Measurements from ENCODE around the gene MGP. TPM values are rescaled to one million over a fixed set of nuclear protein-coding genes. Genes with fewer than 3 reads are reported as not detected.
A peak's percentile ranks its signal among the peaks of the same experiment; 100 is the strongest.

The MGP gene
- total and polyA plus RNA-seq, 2 of the 8 experiments (the other 6 are each of a cell fraction or from before 2014, with no cell fraction given): not detected

GRCh38 chr12:14879222-14879933 is 6.3 kb downstream of the MGP start:
- Histone ChIP-seq H4K5ac (ENCODE audit: insufficient read length, low read depth, low read length) (no peak overlapping the region), H2BK12ac (ENCODE audit: low read depth, low read length) (no peak overlapping the region), H3K9me3 (ENCODE audit: insufficient read depth in 2 of 2, low read depth in 1 of 2, low read length in 1 of 2) (no peaks in the 10 kb centered on the region), H2BK120ac (replicated peaks; ENCODE audit: low read depth, low read length) (no peak overlapping the region), H3K36me3 (ENCODE audit: control insufficient read depth in 2 of 4, insufficient read depth in 4 of 4, low read length in 3 of 4) (no peaks in the 10 kb centered on the region), H2BK20ac (ENCODE audit: low read length) (no peak overlapping the region), H2AFZ (ENCODE audit: low read length) (peak overlapping the region; percentile 48; the same call in 1 of the 2 replicates), H3K79me1 (ENCODE audit: low read depth, low read length) (no peaks in the 10 kb centered on the region), H4K91ac (replicated peaks; ENCODE audit: insufficient read length, low read length) (no peak overlapping the region), H3K27me3 (replicated peaks in 1 of 4; ENCODE audit: control insufficient read depth in 3 of 4, extremely low read depth in 1 of 4, insufficient read depth in 3 of 4, low read length in 3 of 4) (no peaks in the 10 kb centered on the region), H3K14ac (ENCODE audit: insufficient read length) (no peak overlapping the region), H3K56ac (replicated peaks; ENCODE audit: insufficient read length, low read depth, low read length) (no peak overlapping the region), H2AK5ac (ENCODE audit: low read depth, low read length) (no peak overlapping the region), H3K4me1 (replicated peaks in 1 of 4; ENCODE audit: control insufficient read depth in 3 of 4, insufficient read depth in 4 of 4, low read length in 3 of 4) (no peaks in the 10 kb centered on the region), H3K4me3 (ENCODE audit: extremely low read depth in 1 of 4, insufficient read depth in 2 of 4, low read depth in 3 of 4, low read length in 4 of 4) (no peak overlapping the region), H3K4me2 (ENCODE audit: insufficient read depth in 1 of 2, low read depth in 2 of 2, low read length in 2 of 2) (no peak overlapping the region), H2BK5ac (ENCODE audit: low read depth, low read length) (no peak overlapping the region), H3K9ac (replicated peaks in 1 of 4; ENCODE audit: extremely low read depth in 1 of 4, low read depth in 3 of 4, low read length in 3 of 4) (no peak overlapping the region), H3K4ac (replicated peaks; ENCODE audit: insufficient read length, low read depth, low read length) (no peak overlapping the region), H4K20me1 (replicated peaks in 1 of 2; ENCODE audit: control insufficient read depth in 1 of 2, insufficient read depth in 2 of 2, low read length in 2 of 2) (no peaks in the 10 kb centered on the region), H3K23me2 (ENCODE audit: low read depth, low read length) (no peaks in the 10 kb centered on the region), H3K27ac (ENCODE audit: low read depth, low read length) (no peak overlapping the region), H2BK15ac (ENCODE audit: low read length) (no peak overlapping the region), H3K79me2 (ENCODE audit: control insufficient read depth in 1 of 2, insufficient read depth in 2 of 2, low read length in 2 of 2) (no peaks in the 10 kb centered on the region), H4K8ac (ENCODE audit: extremely low read depth, insufficient read depth, low read length) (no peak overlapping the region), H3K18ac (ENCODE audit: extremely low read depth, low read length) (no peak overlapping the region), H3K23ac (ENCODE audit: insufficient read length) (no peak overlapping the region)
- 93% methylated on average over 8 of the region's 8 CpGs; no CpG with 5 or more reads in 1 of the 2 experiments for WGBS, 2 experiments (ENCODE audit: extremely low coverage in 1 of 2, insufficient coverage in 1 of 2, insufficient read length in 1 of 2, insufficient replicate concordance in 2 of 2, low coverage in 1 of 2, low lambda C conversion rate in 2 of 2, missing lambda C conversion rate in 1 of 2)
- DNase-seq (ENCODE audit: low read depth in 1 of 2, low spot score in 2 of 2) (no peak), FAIRE-seq (no peak)
- POLR2A ChIA-PET (ENCODE audit: partially characterized antibody): interaction anchor here (1.1 kb wide), 1 partner anchor 10 kb away, joined by 5 read pairs; no protein-coding TSS in a partner anchor
- CTCF ChIA-PET (ENCODE audit: partially characterized antibody): interaction anchor here (0.6 to 1.5 kb wide), 6 partner anchors 9 to 116 kb away, joined by 3 to 6 read pairs (median 3); no protein-coding TSS in a partner anchor
- TF ChIP-seq SUZ12 (IDR thresholded peaks at IDR 0.05; ENCODE audit: low read length) (no peak), SIX5 (IDR thresholded peaks at IDR 0.05; ENCODE audit: low read depth, low read length) (no peak), CEBPB (IDR thresholded peaks at IDR 0.05; ENCODE audit: low read depth, low read length) (no peak), SAP30 (IDR thresholded peaks at IDR 0.05; ENCODE audit: insufficient read depth, insufficient replicate concordance, low read length) (no peak), E2F6 (IDR thresholded peaks at IDR 0.05) (no peak), EGR1 (IDR thresholded peaks at IDR 0.05; ENCODE audit: borderline replicate concordance, low read depth, low read length) (no peak), CHD1 (IDR thresholded peaks at IDR 0.05; ENCODE audit: low read depth, low read length) (no peak), RNF2 (IDR thresholded peaks at IDR 0.05; ENCODE audit: borderline replicate concordance, low read depth, low read length, missing control alignments, poor library complexity, severe bottlenecking) (no peak), CBX5 (IDR thresholded peaks at IDR 0.05; ENCODE audit: low read depth, low read length) (no peak)

All from H1 (cell line).